Osteocyte (in vitro differentiated cells): ENCODE results near the gene DNAJC18. TPM values are rescaled to one million over a fixed set of nuclear protein-coding genes. Genes with fewer than 3 reads are reported as not detected.
"Not testable (repeated sequence)": the region's sequence is repeated elsewhere in the genome, so short reads cannot be mapped to it uniquely, and the experiment has no call there.

ENCODE experiments used
- DNase-seq: peaks from one replicate; pipeline ENCODE4 v3.0.0; 2021; ENCODE audit warnings: mixed read lengths; ENCODE audit not compliant: unreplicated experiment; ENCODE audit errors: extremely low spot score
- H3K27ac Mint-ChIP-seq: one replicate; pipeline ENCODE4 v1.8.0; 2021; ENCODE audit warnings: mild to moderate bottlenecking, mixed read lengths; ENCODE audit not compliant: unreplicated experiment
- H3K27me3 Mint-ChIP-seq: one replicate; pipeline ENCODE4 v1.8.0; 2021; ENCODE audit warnings: mixed read lengths; ENCODE audit not compliant: unreplicated experiment
- H3K36me3 Mint-ChIP-seq: one replicate; pipeline ENCODE4 v1.8.0; 2021; ENCODE audit warnings: mixed read lengths; ENCODE audit not compliant: unreplicated experiment
- H3K4me1 Mint-ChIP-seq: one replicate; pipeline ENCODE4 v1.8.0; 2021; ENCODE audit warnings: mixed read lengths; ENCODE audit not compliant: unreplicated experiment
- H3K4me3 Mint-ChIP-seq: one replicate; pipeline ENCODE4 v1.8.0; 2021; ENCODE audit warnings: mild to moderate bottlenecking, moderate library complexity, mixed read lengths; ENCODE audit not compliant: unreplicated experiment
- H3K9me3 Mint-ChIP-seq: one replicate; pipeline ENCODE4 v1.8.0; 2021; ENCODE audit warnings: mixed read lengths; ENCODE audit not compliant: unreplicated experiment
- CTCF ChIP-seq: fragments of 200-600 bp; sonication (generic); IDR thresholded peaks from 2 replicates; pipeline ENCODE4 v1.5.0; 2021; ENCODE audit warnings: antibody characterized with exemption, mild to moderate bottlenecking, moderate library complexity
- long read RNA-seq: library from polyadenylated mRNA; unstranded; transcript quantifications from one replicate; pipeline ENCODE4 v2.0.0, GENCODE V29; 2021
- total RNA-seq: library from RNA; stranded (reverse); gene quantifications from 2 replicates; pipeline ENCODE4 v1.2.1, GENCODE V29; 2021

Gene DNAJC18
- 26.2 and 32.7 TPM in 2 replicates for total RNA-seq
- long read RNA-seq, full-length matches to known transcripts, result 110 of 121 reads
- long read RNA-seq, partial matches to known transcripts, result 1 of 121 reads
- long read RNA-seq, other reads (novel, unspliced or antisense), result 10 of 121 reads

GRCh38 chr5:139439013-139439903 is at the start of gene DNAJC18:
DNAJC18 (minus strand) TSS chr5:139439525; CDS start chr5:139439445, 80 bp downstream.
- TF ChIP-seq CTCF, result no peak
- DNase-seq, result peak; percentile 96
- H3K4me1 Mint-ChIP-seq, result peaks cover 31% of the 10 kb centered on the region

GRCh38 chr5:139488260-139488659 is 48.9 kb upstream of the DNAJC18 start:
- H3K9me3 Mint-ChIP-seq, result no peaks in the 10 kb centered on the region
- H3K36me3 Mint-ChIP-seq, result no peaks in the 10 kb centered on the region
- peaks cover 12% of the 10 kb centered on the region for H3K4me1 Mint-ChIP-seq
- no peak overlapping the region for H3K4me3 Mint-ChIP-seq
- TF ChIP-seq CTCF, result no peak
- no peak overlapping the region for H3K27ac Mint-ChIP-seq
- no peak for DNase-seq
- no peaks in the 10 kb centered on the region for H3K27me3 Mint-ChIP-seq

More at GRCh38 chr5:139439013-139439903, at the start of gene DNAJC18:
- H3K27ac Mint-ChIP-seq, result peak within 1 kb of the TSS; percentile 95
- H3K9me3 Mint-ChIP-seq, result no peaks in the 10 kb centered on the region
- H3K4me3 Mint-ChIP-seq, result peak within 1 kb of the TSS; percentile 98
- no peaks in the 10 kb centered on the region for H3K27me3 Mint-ChIP-seq
- peaks cover 17% of the 10 kb centered on the region for H3K36me3 Mint-ChIP-seq

- no peak for DNase-seq
- H3K27ac Mint-ChIP-seq, result no peak overlapping the region
- H3K36me3 Mint-ChIP-seq, result no peaks in the 10 kb centered on the region
- H3K4me3 Mint-ChIP-seq, result no peak overlapping the region
- TF ChIP-seq CTCF, result no peak
- H3K27me3 Mint-ChIP-seq, result no peaks in the 10 kb centered on the region
- no peaks in the 10 kb centered on the region for H3K9me3 Mint-ChIP-seq
- H3K4me1 Mint-ChIP-seq, result peaks cover 20% of the 10 kb centered on the region
These were observed 46.9 kb upstream of the DNAJC18 start for GRCh38 chr5:139486201-139486600.

GRCh38 chr5:139482890-139483208 is 43.5 kb upstream of the DNAJC18 start:
- Mint-ChIP-seq H3K27ac (peak overlapping the region; percentile 98), H3K4me3 (peak overlapping the region; percentile 70), H3K4me1 (peaks cover 27% of the 10 kb centered on the region)
- H3K36me3 Mint-ChIP-seq, DNase-seq, H3K27me3 Mint-ChIP-seq, H3K9me3 Mint-ChIP-seq: not testable (repeated sequence)

- Mint-ChIP-seq H3K4me1 (peaks cover 27% of the 10 kb centered on the region), H3K4me3 (peak within 1 kb of the TSS; percentile 70), H3K27me3 (no peaks in the 10 kb centered on the region), H3K27ac (peak within 1 kb of the TSS; percentile 98), H3K36me3 (peaks cover 8% of the 10 kb centered on the region), H3K9me3 (no peaks in the 10 kb centered on the region)
- peak; percentile 92 for DNase-seq
- no peak for TF ChIP-seq CTCF
These were observed 42.9 kb upstream of the DNAJC18 start, which contains the start of gene STING1 for GRCh38 chr5:139482050-139482889. STING1 (minus strand) TSS chr5:139482758; CDS start chr5:139481704, 1,054 bp downstream.
